ENCODE results near the gene LPP. TPM values are rescaled to one million over a fixed set of nuclear protein-coding genes. Genes with fewer than 3 reads are reported as not detected.

Gene LPP
- total RNA-seq, 1 donor from 2014 or later: 28.2 TPM

- Histone ChIP-seq H3K27ac (ENCODE audit: low read depth, low read length) (no peak overlapping the region), H3K4me3 (ENCODE audit: low read length in 3 of 3) (no peak overlapping the region), H3K4me1 (ENCODE audit: control insufficient read depth in 3 of 3, insufficient read depth in 3 of 3, low read length in 3 of 3) (no peaks in the 10 kb centered on the region), H3K9ac (ENCODE audit: low read depth in 1 of 3, low read length in 3 of 3) (no peak overlapping the region), H3K9me3 (ENCODE audit: control insufficient read depth in 3 of 3, low read length in 3 of 3) (no peaks in the 10 kb centered on the region), H3K27me3 (ENCODE audit: control insufficient read depth in 3 of 3, insufficient read depth in 3 of 3, low read length in 3 of 3) (no peaks in the 10 kb centered on the region), H3K36me3 (ENCODE audit: control insufficient read depth in 3 of 3, insufficient read depth in 3 of 3, low read length in 3 of 3) (no peaks in the 10 kb centered on the region)
Observed at GRCh38 chr3:188306435-188307005, 152.6 kb downstream of the LPP start.

- H3K27me3 ChIP-seq (ENCODE audit: control insufficient read depth in 3 of 3, insufficient read depth in 3 of 3, low read length in 3 of 3): no peaks in the 10 kb centered on the region
- H3K9me3 ChIP-seq (ENCODE audit: control insufficient read depth in 3 of 3, low read length in 3 of 3): no peaks in the 10 kb centered on the region
- H3K4me3 ChIP-seq (ENCODE audit: low read length in 3 of 3): no peak overlapping the region
- H3K36me3 ChIP-seq (ENCODE audit: control insufficient read depth in 3 of 3, insufficient read depth in 3 of 3, low read length in 3 of 3): no peaks in the 10 kb centered on the region
- no peak overlapping the region for H3K9ac ChIP-seq (ENCODE audit: low read depth in 1 of 3, low read length in 3 of 3)
- no peaks in the 10 kb centered on the region for H3K4me1 ChIP-seq (ENCODE audit: control insufficient read depth in 3 of 3, insufficient read depth in 3 of 3, low read length in 3 of 3)
- no peak overlapping the region for H3K27ac ChIP-seq (ENCODE audit: low read depth, low read length)
Observed at GRCh38 chr3:188309437-188310269, 155.7 kb downstream of the LPP start.

- Histone ChIP-seq H3K27me3 (ENCODE audit: control insufficient read depth in 3 of 3, insufficient read depth in 3 of 3, low read length in 3 of 3) (no peaks in the 10 kb centered on the region), H3K4me3 (ENCODE audit: low read length in 3 of 3) (no peak overlapping the region), H3K4me1 (ENCODE audit: control insufficient read depth in 3 of 3, insufficient read depth in 3 of 3, low read length in 3 of 3) (no peaks in the 10 kb centered on the region), H3K9ac (ENCODE audit: low read depth in 1 of 3, low read length in 3 of 3) (no peak overlapping the region), H3K27ac (ENCODE audit: low read depth, low read length) (no peak overlapping the region), H3K9me3 (ENCODE audit: control insufficient read depth in 3 of 3, low read length in 3 of 3) (no peaks in the 10 kb centered on the region), H3K36me3 (ENCODE audit: control insufficient read depth in 3 of 3, insufficient read depth in 3 of 3, low read length in 3 of 3) (no peaks in the 10 kb centered on the region)
Observed at GRCh38 chr3:188310270-188310710, 156.3 kb downstream of the LPP start.

- no peak overlapping the region for H3K4me3 ChIP-seq (ENCODE audit: low read length in 3 of 3)
- H3K27ac ChIP-seq (ENCODE audit: low read depth, low read length): no peak overlapping the region
- H3K27me3 ChIP-seq (ENCODE audit: control insufficient read depth in 3 of 3, insufficient read depth in 3 of 3, low read length in 3 of 3): no peaks in the 10 kb centered on the region
- H3K36me3 ChIP-seq (ENCODE audit: control insufficient read depth in 3 of 3, insufficient read depth in 3 of 3, low read length in 3 of 3): no peaks in the 10 kb centered on the region
- no peak overlapping the region for H3K9ac ChIP-seq (ENCODE audit: low read depth in 1 of 3, low read length in 3 of 3)
- no peaks in the 10 kb centered on the region for H3K9me3 ChIP-seq (ENCODE audit: control insufficient read depth in 3 of 3, low read length in 3 of 3)
- peaks cover 6 to 10% (median 9%) of the 10 kb centered on the region in 3 donors for H3K4me1 ChIP-seq (ENCODE audit: control insufficient read depth in 3 of 3, insufficient read depth in 3 of 3, low read length in 3 of 3)
Observed at GRCh38 chr3:188315553-188315952, 161.6 kb downstream of the LPP start.

GRCh38 chr3:188316021-188316722 is 162.2 kb downstream of the LPP start:
- no peak overlapping the region for H3K9ac ChIP-seq (ENCODE audit: low read depth in 1 of 3, low read length in 3 of 3)
- H3K9me3 ChIP-seq (ENCODE audit: control insufficient read depth in 3 of 3, low read length in 3 of 3): no peaks in the 10 kb centered on the region
- no peak overlapping the region for H3K27ac ChIP-seq (ENCODE audit: low read depth, low read length)
- H3K4me1 ChIP-seq (ENCODE audit: control insufficient read depth in 3 of 3, insufficient read depth in 3 of 3, low read length in 3 of 3): peaks cover 6 to 13% (median 9%) of the 10 kb centered on the region in 3 donors
- H3K4me3 ChIP-seq (ENCODE audit: low read length in 3 of 3): no peak overlapping the region
- no peaks in the 10 kb centered on the region for H3K27me3 ChIP-seq (ENCODE audit: control insufficient read depth in 3 of 3, insufficient read depth in 3 of 3, low read length in 3 of 3)
- H3K36me3 ChIP-seq (ENCODE audit: control insufficient read depth in 3 of 3, insufficient read depth in 3 of 3, low read length in 3 of 3): no peaks in the 10 kb centered on the region

- no peak overlapping the region for H3K4me3 ChIP-seq (ENCODE audit: low read length in 3 of 3)
- no peaks in the 10 kb centered on the region for H3K9me3 ChIP-seq (ENCODE audit: control insufficient read depth in 3 of 3, low read length in 3 of 3)
- H3K4me1 ChIP-seq (ENCODE audit: control insufficient read depth in 3 of 3, insufficient read depth in 3 of 3, low read length in 3 of 3): peaks cover 6 to 15% (median 9%) of the 10 kb centered on the region in 3 donors
- no peaks in the 10 kb centered on the region for H3K36me3 ChIP-seq (ENCODE audit: control insufficient read depth in 3 of 3, insufficient read depth in 3 of 3, low read length in 3 of 3)
- H3K9ac ChIP-seq (ENCODE audit: low read depth in 1 of 3, low read length in 3 of 3): no peak overlapping the region
- H3K27me3 ChIP-seq (ENCODE audit: control insufficient read depth in 3 of 3, insufficient read depth in 3 of 3, low read length in 3 of 3): no peaks in the 10 kb centered on the region
- H3K27ac ChIP-seq (ENCODE audit: low read depth, low read length): no peak overlapping the region
Observed at GRCh38 chr3:188316723-188317070, 162.7 kb downstream of the LPP start.

GRCh38 chr3:188319569-188319968 is 165.6 kb downstream of the LPP start:
- Histone ChIP-seq H3K27ac (ENCODE audit: low read depth, low read length) (no peak overlapping the region), H3K27me3 (ENCODE audit: control insufficient read depth in 3 of 3, insufficient read depth in 3 of 3, low read length in 3 of 3) (no peaks in the 10 kb centered on the region), H3K4me1 (ENCODE audit: control insufficient read depth in 3 of 3, insufficient read depth in 3 of 3, low read length in 3 of 3) (peaks cover 6 to 19% (median 9%) of the 10 kb centered on the region in 3 donors), H3K4me3 (ENCODE audit: low read length in 3 of 3) (no peak overlapping the region), H3K9me3 (ENCODE audit: control insufficient read depth in 3 of 3, low read length in 3 of 3) (no peaks in the 10 kb centered on the region), H3K36me3 (ENCODE audit: control insufficient read depth in 3 of 3, insufficient read depth in 3 of 3, low read length in 3 of 3) (no peaks in the 10 kb centered on the region), H3K9ac (ENCODE audit: low read depth in 1 of 3, low read length in 3 of 3) (no peak overlapping the region)

- Histone ChIP-seq H3K27me3 (ENCODE audit: control insufficient read depth in 3 of 3, insufficient read depth in 3 of 3, low read length in 3 of 3) (no peaks in the 10 kb centered on the region), H3K4me1 (ENCODE audit: control insufficient read depth in 3 of 3, insufficient read depth in 3 of 3, low read length in 3 of 3) (peaks cover 6 to 16% (median 9%) of the 10 kb centered on the region in 3 donors), H3K9ac (ENCODE audit: low read depth in 1 of 3, low read length in 3 of 3) (no peak overlapping the region), H3K27ac (ENCODE audit: low read depth, low read length) (no peak overlapping the region), H3K9me3 (ENCODE audit: control insufficient read depth in 3 of 3, low read length in 3 of 3) (no peaks in the 10 kb centered on the region), H3K36me3 (ENCODE audit: control insufficient read depth in 3 of 3, insufficient read depth in 3 of 3, low read length in 3 of 3) (no peaks in the 10 kb centered on the region), H3K4me3 (ENCODE audit: low read length in 3 of 3) (no peak overlapping the region)
Observed at GRCh38 chr3:188320757-188321156, 166.8 kb downstream of the LPP start.

GRCh38 chr3:188321258-188321657 is 167.3 kb downstream of the LPP start:
- Histone ChIP-seq H3K9me3 (ENCODE audit: control insufficient read depth in 3 of 3, low read length in 3 of 3) (no peaks in the 10 kb centered on the region), H3K36me3 (ENCODE audit: control insufficient read depth in 3 of 3, insufficient read depth in 3 of 3, low read length in 3 of 3) (no peaks in the 10 kb centered on the region), H3K27ac (ENCODE audit: low read depth, low read length) (no peak overlapping the region), H3K4me3 (ENCODE audit: low read length in 3 of 3) (no peak overlapping the region), H3K4me1 (ENCODE audit: control insufficient read depth in 3 of 3, insufficient read depth in 3 of 3, low read length in 3 of 3) (peaks cover 6 to 21% (median 6%) of the 10 kb centered on the region in 3 donors), H3K9ac (ENCODE audit: low read depth in 1 of 3, low read length in 3 of 3) (no peak overlapping the region), H3K27me3 (ENCODE audit: control insufficient read depth in 3 of 3, insufficient read depth in 3 of 3, low read length in 3 of 3) (no peaks in the 10 kb centered on the region)
